Lung (tissue), 12 donors: ENCODE data around the gene ADAMTS16. TPM values are rescaled to one million over a fixed set of nuclear protein-coding genes. Genes with fewer than 3 reads are reported as not detected.

Source experiments
- ATAC-seq: fragments of 200-7000 bp; cut with Tn5 transposase; one replicate; pipeline ENCODE4 v1.9.1; 2020; ENCODE audit warnings: moderate number of reproducible peaks; ENCODE audit not compliant: insufficient read depth, low FRiP score
- DNase-seq, 3 donors: peaks; one replicate each; pipeline ENCODE4 v3.0.0-alpha.2; 2013 to 2017
- H3K27ac ChIP-seq, 2 donors: one replicate each; pipeline ENCODE4 v1.5.1; 2013; ENCODE audit warnings: mild to moderate bottlenecking in 2 of 2, moderate library complexity in 2 of 2, control low read depth in 1 of 2, inconsistent platforms in 1 of 2, low read depth in 1 of 2, low read length in 1 of 2
- H3K27me3 ChIP-seq, 3 donors: one replicate each; pipeline ENCODE4 v1.5.1; 2013; ENCODE audit warnings: low read length in 2 of 3; ENCODE audit not compliant: control insufficient read depth in 3 of 3, insufficient read depth in 3 of 3
- H3K36me3 ChIP-seq, 4 donors: one replicate each; pipeline ENCODE4 v1.5.1; 2013; ENCODE audit warnings: low read length in 4 of 4, mild to moderate bottlenecking in 1 of 4, moderate library complexity in 1 of 4; ENCODE audit not compliant: control insufficient read depth in 4 of 4, insufficient read depth in 4 of 4
- H3K4me1 ChIP-seq, 5 donors: one replicate each; pipeline ENCODE4 v1.5.1; 2013; ENCODE audit warnings: low read length in 5 of 5, mild to moderate bottlenecking in 2 of 5, moderate library complexity in 1 of 5; ENCODE audit not compliant: control insufficient read depth in 5 of 5, insufficient read depth in 5 of 5
- H3K4me3 ChIP-seq: one replicate; pipeline ENCODE4 v1.5.1; 2013; ENCODE audit warnings: mild to moderate bottlenecking, control low read depth, moderate library complexity
- H3K9ac ChIP-seq, 2 donors: one replicate each; pipeline ENCODE4 v1.5.1; 2013; ENCODE audit warnings: low read length in 2 of 2, control low read depth in 1 of 2; ENCODE audit not compliant: insufficient read depth in 1 of 2
- H3K9me3 ChIP-seq, 4 donors: one replicate each; pipeline ENCODE4 v1.5.1; 2013; ENCODE audit warnings: low read length in 3 of 4, mild to moderate bottlenecking in 1 of 4, moderate library complexity in 1 of 4; ENCODE audit not compliant: control insufficient read depth in 4 of 4, insufficient read depth in 3 of 4
- WGBS, 2 donors: extraction: QIAGEN DNeasy Blood & Tissue Kit; methylation state at CpG; one replicate each; pipeline ENCODE4 v1.1.7; 2013; 5-methylcytosine and 5-hydroxymethylcytosine counted together
- polyA plus RNA-seq, 2 donors: library from polyadenylated mRNA; stranded (reverse); fragments of 200-250 nt; gene quantifications; one replicate each; pipeline ENCODE4 v1.2.1, GENCODE V29; 2013
- total RNA-seq, 2 donors: library from RNA; depleted of rRNA in 1 of 2; stranded (reverse); fragments of >200 nt in 1 of 2; gene quantifications; one replicate each; pipeline ENCODE4 v1.2.1, GENCODE V29; 2014 to 2021
- TF ChIP-seq, protein P1 (sequence below): IDR thresholded peaks from 2 replicates; pipeline ENCODE4 v1.5.1; 2012; ENCODE audit warnings: mild to moderate bottlenecking; ENCODE audit errors: control extremely low read depth, extremely low read depth
- donor health status: control.
- donor health status: control.
- donor health status: Bipolar disorder and iron deficiency.
- donor health status: healthy.
- donor health status: DM: yes; HTN: yes; CAD: no.

Gene ADAMTS16
- total and polyA plus RNA-seq, 4 donors, result 0.09 to 0.97 TPM; not detected in 2

DNA sequence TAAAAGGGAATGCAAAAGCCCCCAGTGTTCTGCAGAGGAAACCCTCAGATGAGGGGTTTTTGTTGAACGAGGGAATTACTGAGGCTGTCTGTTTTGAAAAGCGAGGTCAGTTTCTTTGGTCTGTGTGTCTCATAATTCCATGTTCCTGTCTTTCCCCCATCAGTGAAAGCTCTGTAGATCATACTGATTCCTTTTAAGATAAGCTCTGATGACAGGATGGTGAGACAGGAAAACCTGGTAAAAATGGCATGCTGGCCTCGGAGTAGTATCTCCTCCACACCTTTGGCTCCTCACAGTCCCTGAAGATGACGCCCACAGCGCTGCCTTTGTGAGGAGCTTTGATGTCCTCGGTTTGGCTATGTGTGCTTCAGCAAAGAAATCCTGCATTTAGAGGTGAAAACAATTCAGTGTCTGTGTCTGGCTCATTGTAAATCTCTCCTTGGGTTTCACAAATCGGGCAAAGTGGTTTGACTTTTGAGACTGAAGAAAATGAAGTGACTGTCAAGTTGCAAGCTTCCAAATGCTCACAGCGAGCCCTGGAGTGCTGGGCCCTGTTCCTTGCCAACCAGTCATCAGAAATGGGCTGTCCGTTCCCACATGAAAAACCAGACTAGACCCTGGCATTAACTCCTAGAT lies 157.4 kb downstream of the ADAMTS16 start:
- Histone ChIP-seq H3K4me1 (peaks cover 0 to 17% (median 0%) of the 10 kb centered on the region in 5 donors), H3K36me3 (no peaks in the 10 kb centered on the region), H3K9ac (no peak overlapping the region), H3K9me3 (peaks cover 0 to 11% (median 0%) of the 10 kb centered on the region in 4 donors), H3K27ac (no peak overlapping the region), H3K27me3 (no peaks in the 10 kb centered on the region), H3K4me3 (no peak overlapping the region)
- TF ChIP-seq, protein P1, sequence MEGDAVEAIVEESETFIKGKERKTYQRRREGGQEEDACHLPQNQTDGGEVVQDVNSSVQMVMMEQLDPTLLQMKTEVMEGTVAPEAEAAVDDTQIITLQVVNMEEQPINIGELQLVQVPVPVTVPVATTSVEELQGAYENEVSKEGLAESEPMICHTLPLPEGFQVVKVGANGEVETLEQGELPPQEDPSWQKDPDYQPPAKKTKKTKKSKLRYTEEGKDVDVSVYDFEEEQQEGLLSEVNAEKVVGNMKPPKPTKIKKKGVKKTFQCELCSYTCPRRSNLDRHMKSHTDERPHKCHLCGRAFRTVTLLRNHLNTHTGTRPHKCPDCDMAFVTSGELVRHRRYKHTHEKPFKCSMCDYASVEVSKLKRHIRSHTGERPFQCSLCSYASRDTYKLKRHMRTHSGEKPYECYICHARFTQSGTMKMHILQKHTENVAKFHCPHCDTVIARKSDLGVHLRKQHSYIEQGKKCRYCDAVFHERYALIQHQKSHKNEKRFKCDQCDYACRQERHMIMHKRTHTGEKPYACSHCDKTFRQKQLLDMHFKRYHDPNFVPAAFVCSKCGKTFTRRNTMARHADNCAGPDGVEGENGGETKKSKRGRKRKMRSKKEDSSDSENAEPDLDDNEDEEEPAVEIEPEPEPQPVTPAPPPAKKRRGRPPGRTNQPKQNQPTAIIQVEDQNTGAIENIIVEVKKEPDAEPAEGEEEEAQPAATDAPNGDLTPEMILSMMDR, result no peak
- ATAC-seq, result no peak
- WGBS, 2 donors, result 68 to 76% methylated on average over 9 of the region's 9 CpGs
- no peak for DNase-seq

DNA sequence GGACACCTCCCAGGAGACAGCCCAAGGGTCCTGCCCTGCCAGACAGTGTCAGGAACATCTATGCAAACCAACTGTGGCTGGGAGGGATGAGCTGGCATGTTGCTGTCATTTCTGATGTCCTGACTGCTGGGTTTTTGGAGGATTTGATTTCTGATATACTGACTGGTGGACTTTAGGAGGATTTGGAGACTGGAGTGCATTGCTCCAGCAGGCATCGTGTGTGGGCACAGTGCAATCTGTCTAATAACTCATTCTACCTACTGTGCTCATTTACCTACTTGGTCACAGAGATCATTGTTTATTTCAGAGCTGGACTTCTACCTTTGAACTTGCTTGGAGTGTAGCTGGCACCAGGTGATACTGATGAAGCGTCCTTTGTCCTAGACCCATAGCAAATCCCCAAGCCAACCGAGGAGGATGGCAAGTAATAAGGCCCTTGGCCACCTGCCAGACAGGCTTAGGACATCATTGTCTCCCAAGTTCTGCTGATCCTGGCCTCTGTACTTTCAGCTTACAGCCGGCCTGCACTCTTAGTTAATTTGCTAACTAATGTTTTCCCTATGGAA lies 158.0 kb downstream of the ADAMTS16 start:
- no peaks in the 10 kb centered on the region for H3K36me3 ChIP-seq
- H3K4me1 ChIP-seq, result peaks cover 0 to 17% (median 0%) of the 10 kb centered on the region in 5 donors
- DNase-seq (no peak), ATAC-seq (no peak)
- WGBS, 2 donors, result 76 to 80% methylated on average over 4 of the region's 4 CpGs
- no peak overlapping the region for H3K27ac ChIP-seq
- peaks cover 0 to 14% (median 0%) of the 10 kb centered on the region in 4 donors for H3K9me3 ChIP-seq
- no peaks in the 10 kb centered on the region for H3K27me3 ChIP-seq
- H3K9ac ChIP-seq, result no peak overlapping the region
- no peak overlapping the region for H3K4me3 ChIP-seq
- TF ChIP-seq, protein P1, result no peak

DNA sequence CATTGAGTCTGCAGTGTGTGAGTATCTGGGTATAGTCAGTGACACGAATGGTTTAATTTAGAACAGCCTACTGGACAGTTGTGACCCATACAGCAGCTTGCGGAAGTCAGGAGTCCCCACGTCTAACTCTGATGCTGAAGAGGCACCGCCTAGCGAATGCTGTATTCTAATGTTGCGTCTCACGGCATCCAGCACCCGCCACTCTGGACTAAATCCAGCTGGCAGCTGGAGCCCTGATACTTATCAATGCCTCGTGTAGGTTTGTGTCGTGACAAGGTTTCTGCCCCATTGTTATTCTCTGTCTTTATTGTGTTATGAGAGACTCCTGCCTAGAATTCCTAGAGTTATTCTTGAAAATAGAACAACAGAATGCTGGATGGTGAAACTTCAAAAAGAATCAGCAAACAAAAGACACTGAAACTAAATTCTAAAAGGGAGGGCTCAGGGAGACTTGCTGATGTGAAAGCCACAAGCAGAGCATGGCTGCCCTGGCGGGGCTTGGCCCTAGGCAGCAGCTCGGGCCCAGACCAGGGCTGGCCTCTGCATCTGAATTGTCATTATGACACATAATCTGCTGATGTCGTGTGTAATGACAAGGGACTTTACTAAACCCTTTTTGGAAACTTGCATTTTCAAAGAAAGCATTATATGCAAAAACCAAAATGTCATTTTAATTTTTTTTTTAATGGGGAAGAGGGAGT lies 158.9 kb downstream of the ADAMTS16 start:
- ATAC-seq, result no peak
- 65 to 77% methylated on average over 13 of the region's 13 CpGs for WGBS, 2 donors
- Histone ChIP-seq H3K9ac (no peak overlapping the region), H3K36me3 (no peaks in the 10 kb centered on the region), H3K27me3 (no peaks in the 10 kb centered on the region), H3K4me3 (no peak overlapping the region), H3K9me3 (peaks cover 0 to 11% (median 0%) of the 10 kb centered on the region in 4 donors), H3K4me1 (peaks cover 0 to 17% (median 0%) of the 10 kb centered on the region in 5 donors), H3K27ac (no peak overlapping the region)
- peak in 1 of 3 donors; percentile 15 for DNase-seq
- TF ChIP-seq, protein P1, result no peak
